HG03439 (cell line): Measurements from ENCODE around the gene RELCH.
A peak's percentile ranks its signal among the peaks of the same experiment; 100 is the strongest.

ENCODE experiments used
- ATAC-seq: cut with Tn5 transposase; IDR thresholded peaks from one replicate; pipeline ENCODE4 v1.9.1; 2021; ENCODE audit warnings: mild to moderate bottlenecking, moderate library complexity; ENCODE audit not compliant: unreplicated experiment

The RELCH gene

GRCh38 chr18:62318228-62319180, 131.4 kb downstream of the RELCH start:
- no peak for ATAC-seq

- no peak for ATAC-seq
These were observed 134.1 kb downstream of the RELCH start for GRCh38 chr18:62321201-62321600.

- ATAC-seq: no peak
These were observed 136.6 kb downstream of the RELCH start for GRCh38 chr18:62323483-62324180.

GRCh38 chr18:62324181-62324828, 137.2 kb downstream of the RELCH start:
- no peak for ATAC-seq

GRCh38 chr18:62324917-62325805, 138.1 kb downstream of the RELCH start, which contains the start of gene TNFRSF11A:
TNFRSF11A (plus strand) TSS chr18:62325310; CDS start chr18:62325353, 43 bp downstream.
- ATAC-seq: peak; percentile 78

DNA sequence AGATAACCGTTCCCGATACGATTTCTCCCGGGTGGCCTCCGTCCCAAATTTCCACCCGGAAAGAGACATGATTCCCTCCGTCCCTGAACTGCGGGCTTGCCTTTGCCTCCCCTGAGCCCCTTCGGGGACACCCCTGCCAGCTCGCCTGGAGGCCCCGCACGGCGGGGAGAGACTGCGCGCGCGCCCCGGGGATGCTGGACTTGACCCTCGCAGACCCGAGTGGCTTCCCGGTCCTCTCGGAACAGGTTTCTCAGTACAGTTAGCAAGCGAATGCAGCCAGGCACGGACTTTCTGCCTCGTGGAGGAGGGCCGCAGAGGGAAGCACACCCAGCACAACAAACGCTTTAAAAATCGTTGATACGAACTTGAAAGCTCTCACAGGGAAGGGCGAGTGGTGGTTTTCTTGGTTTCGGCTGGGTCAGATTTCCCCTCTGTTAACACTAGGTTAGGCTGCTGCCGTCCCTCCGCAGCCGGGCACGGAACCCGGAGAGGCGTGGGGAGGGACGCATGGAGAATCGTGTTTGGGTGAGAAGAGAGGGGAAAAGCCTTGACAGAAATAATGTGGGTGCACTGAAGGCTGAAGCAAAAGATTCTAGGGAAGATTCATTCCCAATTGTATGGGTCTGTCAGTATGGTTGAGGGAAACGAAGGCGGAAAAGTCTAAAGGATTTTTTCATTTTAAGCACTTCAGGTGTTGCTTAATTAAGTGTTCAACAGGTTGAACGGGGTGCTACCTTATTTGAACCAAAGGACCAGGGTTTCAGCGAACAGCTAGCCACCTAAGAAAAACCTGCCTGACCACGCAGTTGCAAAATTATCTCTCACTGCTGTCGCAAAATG, 139.0 kb downstream of the RELCH start:
- ATAC-seq: peak; percentile 19

DNA sequence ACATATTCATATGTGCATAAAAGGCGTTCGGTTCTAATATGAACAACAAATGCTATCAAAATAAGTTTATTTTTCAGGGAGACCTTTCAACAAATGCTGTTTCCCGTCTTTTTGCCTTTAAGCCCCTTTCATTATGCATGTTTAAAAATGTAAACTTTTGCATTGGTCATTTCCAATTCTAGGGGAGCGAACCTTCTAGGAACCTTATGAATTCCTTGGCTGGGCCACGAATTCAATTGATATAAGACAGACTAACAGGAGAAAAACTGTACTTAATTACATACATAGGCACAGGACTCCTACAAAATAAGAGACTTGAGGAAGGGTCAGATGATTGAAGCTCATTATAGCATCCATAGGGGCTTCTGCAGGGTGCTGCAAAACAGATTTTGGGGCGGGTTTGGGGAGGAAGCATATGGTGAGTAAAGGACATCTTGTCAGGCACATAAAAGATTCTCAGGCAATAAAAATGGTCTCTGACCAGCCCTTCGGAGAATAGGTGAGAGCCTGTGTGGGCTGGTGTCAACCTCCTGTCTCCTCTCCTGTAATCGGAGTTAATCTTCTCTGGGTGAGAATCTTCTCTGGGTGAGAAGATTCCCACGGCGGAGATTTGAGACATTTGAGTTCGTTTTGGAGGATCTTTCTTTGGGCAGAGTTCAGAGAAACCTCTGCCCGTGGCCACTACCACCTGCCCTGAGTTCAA, 139.7 kb downstream of the RELCH start:
- no peak for ATAC-seq

GRCh38 chr18:62327977-62328376, 140.9 kb downstream of the RELCH start:
- no peak for ATAC-seq

- ATAC-seq: no peak
These were observed 141.8 kb downstream of the RELCH start for GRCh38 chr18:62328586-62329525.

- no peak for ATAC-seq
These were observed 142.8 kb downstream of the RELCH start for GRCh38 chr18:62329691-62330454.

DNA sequence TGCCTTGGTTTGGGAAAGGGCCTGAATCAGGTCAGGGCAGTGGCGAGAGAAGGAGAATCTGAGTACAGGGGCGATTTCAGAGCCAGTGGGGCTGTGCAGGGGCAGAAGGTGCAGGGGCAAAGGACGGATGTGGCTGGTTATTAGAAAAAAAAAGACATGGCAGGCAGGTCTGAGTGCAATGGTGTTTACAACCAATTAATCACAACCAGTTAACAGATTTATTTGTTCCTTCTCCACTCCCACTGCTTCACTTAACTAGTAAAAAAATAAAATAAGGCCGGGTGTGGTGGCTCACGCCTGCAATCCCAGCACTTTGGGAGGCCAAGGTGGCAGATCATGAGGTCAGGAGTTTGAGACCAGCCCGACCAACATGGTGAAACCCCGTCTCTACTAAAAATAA, 143.6 kb downstream of the RELCH start:
- no peak for ATAC-seq

- ATAC-seq: no peak
These were observed 144.7 kb downstream of the RELCH start for GRCh38 chr18:62331581-62332356.

- no peak for ATAC-seq
These were observed 145.4 kb downstream of the RELCH start for GRCh38 chr18:62332431-62332830.

GRCh38 chr18:62332964-62333695, 146.1 kb downstream of the RELCH start:
- ATAC-seq: no peak

GRCh38 chr18:62334120-62334519, 147.1 kb downstream of the RELCH start:
- no peak for ATAC-seq

DNA sequence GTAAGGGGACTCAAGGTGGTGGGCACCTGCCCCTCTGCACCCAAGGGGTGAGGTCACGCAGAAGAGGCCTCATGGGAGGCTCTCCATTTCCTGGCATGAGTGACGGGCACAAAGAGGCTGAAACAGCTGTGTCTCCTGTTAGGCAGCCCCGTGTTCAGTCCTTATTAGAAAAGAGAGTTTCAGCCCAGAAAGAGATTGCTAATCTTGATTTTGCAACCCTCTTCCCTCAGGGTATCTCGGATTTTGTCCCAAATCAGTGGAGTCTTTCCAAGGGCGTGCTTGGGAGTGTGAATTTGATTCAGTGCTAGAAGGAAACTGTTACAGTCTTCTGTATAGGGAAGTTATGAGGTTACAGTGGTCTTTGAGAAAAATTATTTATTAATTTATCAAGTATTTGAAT, 148.4 kb downstream of the RELCH start:
- no peak for ATAC-seq
